Esophagus muscularis mucosa (tissue), 2 donors: ENCODE data around the gene IGLL5.

Source experiments
- EP300 ChIP-seq: sonication (generic); formaldehyde crosslinking; IDR thresholded peaks from one replicate; pipeline ENCODE4 v1.6.1; 2017; ENCODE audit warnings: antibody characterized with exemption
- POLR2A ChIP-seq: fragments of 450-650 bp; IDR thresholded peaks from one replicate; pipeline ENCODE4 v1.6.1; 2017; ENCODE audit warnings: antibody characterized with exemption, moderate library complexity, mild to moderate bottlenecking, low read depth

GRCh38 chr22:22945195-22945594 is 57.6 kb downstream of the IGLL5 start:
- TF ChIP-seq POLR2A (no peak), EP300 (no peak)
